ENCODE results near the gene SDHB. TPM values are rescaled to one million over a fixed set of nuclear protein-coding genes. Genes with fewer than 3 reads are reported as not detected.

SDHB gene
- polyA plus RNA-seq, 1 donor (not counting 4 experiments of a cell fraction or from before 2014, with no cell fraction given) = 228 TPM

DNA sequence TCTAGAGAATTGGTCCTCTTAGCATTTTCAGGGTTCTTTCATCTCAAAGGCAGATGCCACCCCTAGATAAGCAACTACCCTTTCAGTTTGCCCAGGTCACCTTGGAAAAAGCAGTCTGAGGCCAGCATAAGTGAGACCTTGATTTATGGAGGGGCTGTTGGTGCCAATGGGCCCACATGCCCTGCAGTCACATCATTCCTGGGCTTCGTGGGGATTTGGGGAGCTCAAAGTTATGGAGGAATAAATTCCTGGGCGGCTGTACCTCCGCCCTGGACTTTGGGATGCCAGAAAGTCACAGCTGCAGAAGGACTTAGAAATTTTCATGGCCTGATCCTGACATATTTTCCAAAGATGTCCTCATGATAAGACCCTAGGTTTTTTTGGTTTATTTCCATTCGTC is 2.7 kb upstream of the SDHB start:
- Histone ChIP-seq H3K4me1 (ENCODE audit: control insufficient read depth, extremely low read depth, insufficient read depth, low read length) (peaks cover 9% of the 10 kb centered on the region), H3K4me3 (ENCODE audit: control insufficient read depth in 2 of 3, extremely low read depth in 1 of 3, insufficient read depth in 2 of 3, low read depth in 1 of 3, low read length in 3 of 3) (no peak overlapping the region), H4K20me1 (ENCODE audit: control insufficient read depth, extremely low read depth, insufficient read depth, low read length) (no peaks in the 10 kb centered on the region), H2AFZ (ENCODE audit: control insufficient read depth, low read length) (no peak overlapping the region), H3K79me2 (ENCODE audit: control insufficient read depth, insufficient read depth, low read length) (peaks cover 22% of the 10 kb centered on the region), H3K27me3 (ENCODE audit: control insufficient read depth, extremely low read depth, insufficient read depth, low read length) (no peaks in the 10 kb centered on the region), H3K9me3 (ENCODE audit: control insufficient read depth, low read depth, low read length) (no peaks in the 10 kb centered on the region), H3K27ac (ENCODE audit: control insufficient read depth, insufficient read depth, low read length) (no peak overlapping the region), H3K36me3 (ENCODE audit: control insufficient read depth in 2 of 2, extremely low read depth in 1 of 2, insufficient read depth in 2 of 2, low read length in 2 of 2) (no peaks in the 10 kb centered on the region), H3K9ac (ENCODE audit: control insufficient read depth, extremely low read depth, insufficient read depth, low read length) (no peak overlapping the region), H3K4me2 (ENCODE audit: control insufficient read depth, extremely low read depth, insufficient read depth, low read depth, low read length) (no peak overlapping the region), H3K9me1 (ENCODE audit: control insufficient read depth, extremely low read depth, insufficient read depth, low read length) (no peaks in the 10 kb centered on the region)
- FAIRE-seq = no peak
- dilution Hi-C loops (cut with MboI; ENCODE audit: extremely low pct_ligation_motif_present, low sequenced_read_pairs) = no loop called here
- DNase-seq (ENCODE audit: low read depth, low spot score) = no peak
- TF ChIP-seq, protein P1, sequence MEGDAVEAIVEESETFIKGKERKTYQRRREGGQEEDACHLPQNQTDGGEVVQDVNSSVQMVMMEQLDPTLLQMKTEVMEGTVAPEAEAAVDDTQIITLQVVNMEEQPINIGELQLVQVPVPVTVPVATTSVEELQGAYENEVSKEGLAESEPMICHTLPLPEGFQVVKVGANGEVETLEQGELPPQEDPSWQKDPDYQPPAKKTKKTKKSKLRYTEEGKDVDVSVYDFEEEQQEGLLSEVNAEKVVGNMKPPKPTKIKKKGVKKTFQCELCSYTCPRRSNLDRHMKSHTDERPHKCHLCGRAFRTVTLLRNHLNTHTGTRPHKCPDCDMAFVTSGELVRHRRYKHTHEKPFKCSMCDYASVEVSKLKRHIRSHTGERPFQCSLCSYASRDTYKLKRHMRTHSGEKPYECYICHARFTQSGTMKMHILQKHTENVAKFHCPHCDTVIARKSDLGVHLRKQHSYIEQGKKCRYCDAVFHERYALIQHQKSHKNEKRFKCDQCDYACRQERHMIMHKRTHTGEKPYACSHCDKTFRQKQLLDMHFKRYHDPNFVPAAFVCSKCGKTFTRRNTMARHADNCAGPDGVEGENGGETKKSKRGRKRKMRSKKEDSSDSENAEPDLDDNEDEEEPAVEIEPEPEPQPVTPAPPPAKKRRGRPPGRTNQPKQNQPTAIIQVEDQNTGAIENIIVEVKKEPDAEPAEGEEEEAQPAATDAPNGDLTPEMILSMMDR (optimal IDR thresholded peaks at IDR 0.05 in 1 of 3, IDR thresholded peaks at IDR 0.05 in 1 of 3, conservative IDR thresholded peaks at IDR 0.05 in 1 of 3; ENCODE audit: extremely low read depth in 1 of 3, insufficient read depth in 2 of 3, low read length in 3 of 3) = no peak
- TF ChIP-seq EZH2 (IDR thresholded peaks at IDR 0.05; ENCODE audit: low read length) = no peak

DNA sequence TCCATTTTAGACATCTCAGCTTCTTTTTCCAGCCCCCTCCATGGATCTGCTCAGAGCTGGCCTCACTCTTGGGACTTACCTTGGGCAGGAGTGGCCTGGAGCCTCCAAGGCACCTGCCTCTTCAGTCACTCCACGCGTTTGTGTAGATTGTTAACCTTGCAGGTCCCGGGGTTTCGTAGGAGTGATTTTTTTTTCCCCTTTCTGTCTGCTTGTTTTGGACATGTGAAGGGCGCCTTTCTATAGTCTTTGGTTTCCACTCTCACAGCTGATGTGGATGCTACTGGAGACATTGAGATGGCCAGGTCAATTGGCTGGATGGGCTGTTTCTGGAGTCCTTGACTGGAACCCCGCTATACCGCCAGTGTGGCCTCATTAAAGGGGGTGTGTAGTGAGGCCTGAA is 2.0 kb upstream of the SDHB start:
- Histone ChIP-seq H3K79me2 (ENCODE audit: control insufficient read depth, insufficient read depth, low read length) (peaks cover 29% of the 10 kb centered on the region), H3K27ac (ENCODE audit: control insufficient read depth, insufficient read depth, low read length) (no peak overlapping the region), H3K4me2 (ENCODE audit: control insufficient read depth, extremely low read depth, insufficient read depth, low read depth, low read length) (no peak overlapping the region), H3K4me1 (ENCODE audit: control insufficient read depth, extremely low read depth, insufficient read depth, low read length) (peaks cover 9% of the 10 kb centered on the region), H3K27me3 (ENCODE audit: control insufficient read depth, extremely low read depth, insufficient read depth, low read length) (no peaks in the 10 kb centered on the region), H3K9me1 (ENCODE audit: control insufficient read depth, extremely low read depth, insufficient read depth, low read length) (no peaks in the 10 kb centered on the region), H3K9ac (ENCODE audit: control insufficient read depth, extremely low read depth, insufficient read depth, low read length) (no peak overlapping the region), H2AFZ (ENCODE audit: control insufficient read depth, low read length) (no peak overlapping the region), H3K36me3 (ENCODE audit: control insufficient read depth in 2 of 2, extremely low read depth in 1 of 2, insufficient read depth in 2 of 2, low read length in 2 of 2) (peaks cover 0 to 5% of the 10 kb centered on the region in 2 experiments), H4K20me1 (ENCODE audit: control insufficient read depth, extremely low read depth, insufficient read depth, low read length) (no peaks in the 10 kb centered on the region), H3K4me3 (ENCODE audit: control insufficient read depth in 2 of 3, extremely low read depth in 1 of 3, insufficient read depth in 2 of 3, low read depth in 1 of 3, low read length in 3 of 3) (no peak overlapping the region), H3K9me3 (ENCODE audit: control insufficient read depth, low read depth, low read length) (no peaks in the 10 kb centered on the region)
- dilution Hi-C loops (cut with MboI; ENCODE audit: extremely low pct_ligation_motif_present, low sequenced_read_pairs) = no loop called here
- FAIRE-seq (no peak), DNase-seq (ENCODE audit: low read depth, low spot score) (no peak)
- TF ChIP-seq, protein P1 (optimal IDR thresholded peaks at IDR 0.05 in 1 of 3, IDR thresholded peaks at IDR 0.05 in 1 of 3, conservative IDR thresholded peaks at IDR 0.05 in 1 of 3; ENCODE audit: extremely low read depth in 1 of 3, insufficient read depth in 2 of 3, low read length in 3 of 3) = no peak
- no peak for TF ChIP-seq EZH2 (IDR thresholded peaks at IDR 0.05; ENCODE audit: low read length)

Measured in keratinocyte (primary cell).